ENCODE results near the gene MCF2. TPM values are rescaled to one million over a fixed set of nuclear protein-coding genes. Genes with fewer than 3 reads are reported as not detected.

The MCF2 gene, protein sequence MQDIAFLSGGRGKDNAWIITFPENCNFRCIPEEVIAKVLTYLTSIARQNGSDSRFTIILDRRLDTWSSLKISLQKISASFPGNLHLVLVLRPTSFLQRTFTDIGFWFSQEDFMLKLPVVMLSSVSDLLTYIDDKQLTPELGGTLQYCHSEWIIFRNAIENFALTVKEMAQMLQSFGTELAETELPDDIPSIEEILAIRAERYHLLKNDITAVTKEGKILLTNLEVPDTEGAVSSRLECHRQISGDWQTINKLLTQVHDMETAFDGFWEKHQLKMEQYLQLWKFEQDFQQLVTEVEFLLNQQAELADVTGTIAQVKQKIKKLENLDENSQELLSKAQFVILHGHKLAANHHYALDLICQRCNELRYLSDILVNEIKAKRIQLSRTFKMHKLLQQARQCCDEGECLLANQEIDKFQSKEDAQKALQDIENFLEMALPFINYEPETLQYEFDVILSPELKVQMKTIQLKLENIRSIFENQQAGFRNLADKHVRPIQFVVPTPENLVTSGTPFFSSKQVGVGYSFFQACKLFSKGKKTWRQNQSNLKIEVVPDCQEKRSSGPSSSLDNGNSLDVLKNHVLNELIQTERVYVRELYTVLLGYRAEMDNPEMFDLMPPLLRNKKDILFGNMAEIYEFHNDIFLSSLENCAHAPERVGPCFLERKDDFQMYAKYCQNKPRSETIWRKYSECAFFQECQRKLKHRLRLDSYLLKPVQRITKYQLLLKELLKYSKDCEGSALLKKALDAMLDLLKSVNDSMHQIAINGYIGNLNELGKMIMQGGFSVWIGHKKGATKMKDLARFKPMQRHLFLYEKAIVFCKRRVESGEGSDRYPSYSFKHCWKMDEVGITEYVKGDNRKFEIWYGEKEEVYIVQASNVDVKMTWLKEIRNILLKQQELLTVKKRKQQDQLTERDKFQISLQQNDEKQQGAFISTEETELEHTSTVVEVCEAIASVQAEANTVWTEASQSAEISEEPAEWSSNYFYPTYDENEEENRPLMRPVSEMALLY
- total RNA-seq: 0.46 and 0.66 TPM in 2 replicates

GRCh38 chrX:139708067-139708466 is at the start of gene MCF2:
TSS of gene MCF2 (minus strand) at chrX:139708167. CDS start at chrX:139651744, 56,423 bp downstream.
- Mint-ChIP-seq H3K27me3 (ENCODE audit: low read depth) (no peaks in the 10 kb centered on the region), H3K36me3 (ENCODE audit: low read depth) (no peaks in the 10 kb centered on the region), H3K9me3 (no peaks in the 10 kb centered on the region), H3K27ac (no peak within 1 kb of the TSS), H3K4me1 (ENCODE audit: low read depth) (no peaks in the 10 kb centered on the region), H3K4me3 (ENCODE audit: low read depth) (no peak within 1 kb of the TSS)
- DNase-seq (ENCODE audit: low spot score): no peak
- intact Hi-C loops (cut with micrococcal nuclease): no loop called here

GRCh38 chrX:139751053-139751452 is 43.1 kb upstream of the MCF2 start:
- Mint-ChIP-seq H3K27me3 (ENCODE audit: low read depth) (no peaks in the 10 kb centered on the region), H3K9me3 (peaks cover 23% of the 10 kb centered on the region), H3K4me3 (ENCODE audit: low read depth) (no peak overlapping the region), H3K36me3 (ENCODE audit: low read depth) (peaks cover 59% of the 10 kb centered on the region), H3K27ac (no peak overlapping the region), H3K4me1 (ENCODE audit: low read depth) (no peaks in the 10 kb centered on the region)
- intact Hi-C loops (cut with micrococcal nuclease): no loop called here
- DNase-seq (ENCODE audit: low spot score): no peak

GRCh38 chrX:139750390-139750789 is 42.4 kb upstream of the MCF2 start:
- Mint-ChIP-seq H3K9me3 (peaks cover 23% of the 10 kb centered on the region), H3K27ac (no peak overlapping the region), H3K27me3 (ENCODE audit: low read depth) (no peaks in the 10 kb centered on the region), H3K4me1 (ENCODE audit: low read depth) (no peaks in the 10 kb centered on the region), H3K4me3 (ENCODE audit: low read depth) (no peak overlapping the region), H3K36me3 (ENCODE audit: low read depth) (peaks cover 54% of the 10 kb centered on the region)
- no peak for DNase-seq (ENCODE audit: low spot score)
- intact Hi-C loops (cut with micrococcal nuclease): no loop called here

DNA sequence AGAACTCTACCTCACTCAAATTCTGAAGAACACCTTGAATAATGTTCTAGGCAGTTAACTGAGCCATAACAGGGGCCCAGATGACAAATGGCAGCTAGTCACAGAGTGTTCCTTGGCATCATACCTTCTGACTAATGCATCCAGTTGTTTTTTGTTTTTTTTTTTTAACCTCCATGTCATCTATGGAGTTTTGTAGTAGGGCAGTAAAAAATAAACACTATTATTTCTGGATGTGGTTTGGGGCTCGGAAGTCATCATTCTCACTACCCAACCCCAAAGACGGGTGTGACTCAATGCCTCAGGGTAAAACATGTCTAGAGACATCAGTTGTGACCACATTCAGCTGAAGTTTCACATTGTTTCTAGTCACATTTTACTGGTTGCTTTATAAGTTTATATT is 31.2 kb upstream of the MCF2 start:
- peaks cover 15% of the 10 kb centered on the region for H3K4me1 Mint-ChIP-seq (ENCODE audit: low read depth)
- H3K27me3 Mint-ChIP-seq (ENCODE audit: low read depth): no peaks in the 10 kb centered on the region
- peak; percentile 10 for DNase-seq (ENCODE audit: low spot score)
- peaks cover 34% of the 10 kb centered on the region for H3K36me3 Mint-ChIP-seq (ENCODE audit: low read depth)
- no peaks in the 10 kb centered on the region for H3K9me3 Mint-ChIP-seq
- peak overlapping the region; percentile 35 for H3K27ac Mint-ChIP-seq
- intact Hi-C loops (cut with micrococcal nuclease): loop anchor here (1.0 to 2.0 kb wide), 2 partner anchors 56 to 194 kb away; partner anchors contain the start of gene ATP11C
- no peak overlapping the region for H3K4me3 Mint-ChIP-seq (ENCODE audit: low read depth)

GRCh38 chrX:139738581-139738980 is 30.6 kb upstream of the MCF2 start:
- H3K36me3 Mint-ChIP-seq (ENCODE audit: low read depth): peaks cover 36% of the 10 kb centered on the region
- no peak overlapping the region for H3K4me3 Mint-ChIP-seq (ENCODE audit: low read depth)
- peak overlapping the region; percentile 35 for H3K27ac Mint-ChIP-seq
- DNase-seq (ENCODE audit: low spot score): no peak
- peaks cover 15% of the 10 kb centered on the region for H3K4me1 Mint-ChIP-seq (ENCODE audit: low read depth)
- intact Hi-C loops (cut with micrococcal nuclease): loop anchor here (2.0 kb wide), 1 partner anchor 56 kb away; no protein-coding TSS in a partner anchor
- H3K27me3 Mint-ChIP-seq (ENCODE audit: low read depth): no peaks in the 10 kb centered on the region
- H3K9me3 Mint-ChIP-seq: no peaks in the 10 kb centered on the region

- Mint-ChIP-seq H3K27ac (no peak overlapping the region), H3K4me1 (ENCODE audit: low read depth) (peaks cover 13% of the 10 kb centered on the region), H3K4me3 (ENCODE audit: low read depth) (no peak overlapping the region), H3K27me3 (ENCODE audit: low read depth) (no peaks in the 10 kb centered on the region), H3K9me3 (no peaks in the 10 kb centered on the region), H3K36me3 (ENCODE audit: low read depth) (peaks cover 40% of the 10 kb centered on the region)
- intact Hi-C loops (cut with micrococcal nuclease): no loop called here
- no peak for DNase-seq (ENCODE audit: low spot score)
Observed at GRCh38 chrX:139736151-139736550, 28.2 kb upstream of the MCF2 start.

GRCh38 chrX:139734996-139735395 is 27.0 kb upstream of the MCF2 start:
- no peaks in the 10 kb centered on the region for H3K27me3 Mint-ChIP-seq (ENCODE audit: low read depth)
- H3K36me3 Mint-ChIP-seq (ENCODE audit: low read depth): peaks cover 31% of the 10 kb centered on the region
- H3K9me3 Mint-ChIP-seq: no peaks in the 10 kb centered on the region
- H3K4me3 Mint-ChIP-seq (ENCODE audit: low read depth): no peak overlapping the region
- H3K27ac Mint-ChIP-seq: no peak overlapping the region
- intact Hi-C loops (cut with micrococcal nuclease): no loop called here
- H3K4me1 Mint-ChIP-seq (ENCODE audit: low read depth): peaks cover 5% of the 10 kb centered on the region
- DNase-seq (ENCODE audit: low spot score): no peak

- H3K27ac Mint-ChIP-seq: no peak overlapping the region
- H3K9me3 Mint-ChIP-seq: no peaks in the 10 kb centered on the region
- intact Hi-C loops (cut with micrococcal nuclease): no loop called here
- H3K36me3 Mint-ChIP-seq (ENCODE audit: low read depth): peaks cover 7% of the 10 kb centered on the region
- no peaks in the 10 kb centered on the region for H3K27me3 Mint-ChIP-seq (ENCODE audit: low read depth)
- H3K4me1 Mint-ChIP-seq (ENCODE audit: low read depth): peaks cover 8% of the 10 kb centered on the region
- no peak overlapping the region for H3K4me3 Mint-ChIP-seq (ENCODE audit: low read depth)
- no peak for DNase-seq (ENCODE audit: low spot score)
Observed at GRCh38 chrX:139725720-139726119, 17.8 kb upstream of the MCF2 start.

DNA sequence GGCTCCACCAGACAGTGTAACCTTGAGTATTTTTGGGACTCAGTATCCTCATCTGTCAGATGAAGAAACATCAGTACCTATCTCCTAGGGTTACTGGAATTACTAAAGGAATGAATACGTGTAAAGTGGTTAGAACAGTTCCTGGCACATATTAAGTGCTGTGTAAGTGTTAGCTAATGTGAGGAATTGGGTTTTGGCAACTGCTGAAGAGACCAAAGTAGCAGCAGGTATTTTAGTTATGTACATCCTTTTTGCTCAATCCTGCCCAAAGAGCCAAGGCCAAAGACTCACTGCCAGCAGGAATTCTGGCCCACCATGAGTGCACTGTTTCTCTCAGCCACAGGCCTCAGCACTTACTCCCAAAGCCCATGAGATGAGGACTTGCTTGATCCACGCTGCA is 16.7 kb upstream of the MCF2 start:
- no peak overlapping the region for H3K4me3 Mint-ChIP-seq (ENCODE audit: low read depth)
- no peak for DNase-seq (ENCODE audit: low spot score)
- intact Hi-C loops (cut with micrococcal nuclease): no loop called here
- peaks cover 8% of the 10 kb centered on the region for H3K4me1 Mint-ChIP-seq (ENCODE audit: low read depth)
- H3K27ac Mint-ChIP-seq: no peak overlapping the region
- no peaks in the 10 kb centered on the region for H3K9me3 Mint-ChIP-seq
- H3K27me3 Mint-ChIP-seq (ENCODE audit: low read depth): no peaks in the 10 kb centered on the region
- H3K36me3 Mint-ChIP-seq (ENCODE audit: low read depth): peaks cover 8% of the 10 kb centered on the region

GRCh38 chrX:139720979-139721378 is 13.0 kb upstream of the MCF2 start:
- Mint-ChIP-seq H3K27me3 (ENCODE audit: low read depth) (no peaks in the 10 kb centered on the region), H3K4me3 (ENCODE audit: low read depth) (no peak overlapping the region), H3K27ac (no peak overlapping the region), H3K4me1 (ENCODE audit: low read depth) (peaks cover 4% of the 10 kb centered on the region), H3K9me3 (no peaks in the 10 kb centered on the region), H3K36me3 (ENCODE audit: low read depth) (peaks cover 3% of the 10 kb centered on the region)
- intact Hi-C loops (cut with micrococcal nuclease): no loop called here
- DNase-seq (ENCODE audit: low spot score): no peak

- Mint-ChIP-seq H3K27me3 (ENCODE audit: low read depth) (no peaks in the 10 kb centered on the region), H3K27ac (no peak overlapping the region), H3K9me3 (no peaks in the 10 kb centered on the region), H3K4me1 (ENCODE audit: low read depth) (no peaks in the 10 kb centered on the region), H3K36me3 (ENCODE audit: low read depth) (peaks cover 3% of the 10 kb centered on the region), H3K4me3 (ENCODE audit: low read depth) (no peak overlapping the region)
- intact Hi-C loops (cut with micrococcal nuclease): no loop called here
- no peak for DNase-seq (ENCODE audit: low spot score)
Observed at GRCh38 chrX:139720136-139720535, 12.2 kb upstream of the MCF2 start.

DNA sequence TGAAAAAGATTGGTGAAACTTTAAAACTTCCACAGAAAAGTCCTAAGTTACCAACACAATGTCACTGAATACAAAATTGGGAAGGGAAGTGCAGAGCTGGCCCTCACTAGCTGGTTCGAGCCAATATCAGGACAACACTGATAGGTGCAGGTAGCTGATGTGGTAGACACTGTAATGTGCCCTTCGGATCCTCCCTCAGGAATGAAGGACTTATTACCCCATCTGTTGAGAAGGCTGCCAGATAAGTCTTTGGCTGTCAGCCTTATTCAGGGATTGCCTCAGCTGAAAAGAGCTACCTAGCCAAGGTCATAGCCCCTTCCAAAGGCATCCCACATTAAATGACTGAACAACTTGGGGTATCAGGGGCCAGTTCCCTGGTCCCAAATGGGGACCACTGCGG is 5.3 kb downstream of the MCF2 start:
- intact Hi-C loops (cut with micrococcal nuclease): no loop called here
- Mint-ChIP-seq H3K4me3 (ENCODE audit: low read depth) (no peak overlapping the region), H3K27ac (no peak overlapping the region), H3K27me3 (ENCODE audit: low read depth) (no peaks in the 10 kb centered on the region), H3K36me3 (ENCODE audit: low read depth) (no peaks in the 10 kb centered on the region), H3K9me3 (no peaks in the 10 kb centered on the region), H3K4me1 (ENCODE audit: low read depth) (no peaks in the 10 kb centered on the region)
- DNase-seq (ENCODE audit: low spot score): no peak

GRCh38 chrX:139692908-139693307 is 15.1 kb downstream of the MCF2 start:
- H3K36me3 Mint-ChIP-seq (ENCODE audit: low read depth): no peaks in the 10 kb centered on the region
- no peak overlapping the region for H3K4me3 Mint-ChIP-seq (ENCODE audit: low read depth)
- peaks cover 2% of the 10 kb centered on the region for H3K4me1 Mint-ChIP-seq (ENCODE audit: low read depth)
- intact Hi-C loops (cut with micrococcal nuclease): no loop called here
- H3K27ac Mint-ChIP-seq: no peak overlapping the region
- H3K27me3 Mint-ChIP-seq (ENCODE audit: low read depth): peaks cover 24% of the 10 kb centered on the region
- H3K9me3 Mint-ChIP-seq: no peaks in the 10 kb centered on the region
- DNase-seq (ENCODE audit: low spot score): no peak
